Measurements from ENCODE around the gene XYLB.

DNA sequence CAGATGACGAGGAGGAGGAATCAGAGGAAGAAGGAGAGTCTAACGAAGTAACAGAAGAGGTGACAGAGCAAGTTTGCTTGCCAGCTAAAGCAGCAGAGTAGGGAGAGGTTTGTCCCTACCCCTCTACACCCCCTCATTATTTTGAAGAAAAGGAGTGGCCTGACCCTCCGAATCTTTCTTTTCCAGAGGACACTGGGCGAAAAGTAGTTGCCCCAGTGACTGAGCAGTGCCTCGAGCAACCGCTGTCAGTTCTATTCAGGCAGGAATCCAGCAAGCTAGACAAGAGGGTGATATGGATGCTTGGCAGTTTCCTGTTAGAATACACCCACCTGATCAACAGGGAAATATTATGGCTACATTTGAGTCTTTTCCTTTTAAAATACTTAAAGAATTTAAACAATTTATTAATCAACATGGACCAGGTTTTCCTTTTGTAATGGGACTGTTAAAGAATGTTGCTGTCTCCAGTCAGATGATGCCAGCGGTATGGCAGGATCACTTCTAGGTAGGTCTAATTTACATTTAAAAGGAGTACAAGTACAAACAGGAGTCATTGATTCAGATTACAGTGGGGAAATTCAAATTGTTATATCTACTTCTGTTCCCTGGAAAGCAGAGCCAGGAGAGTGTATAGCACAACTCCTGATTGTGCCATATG lies 75.2 kb downstream of the XYLB start:
- TF ChIP-seq SIN3A (IDR thresholded peaks at IDR 0.05; ENCODE audit: borderline replicate concordance, insufficient read depth, low read depth, low read length): no peak
- TF ChIP-seq, protein P1, sequence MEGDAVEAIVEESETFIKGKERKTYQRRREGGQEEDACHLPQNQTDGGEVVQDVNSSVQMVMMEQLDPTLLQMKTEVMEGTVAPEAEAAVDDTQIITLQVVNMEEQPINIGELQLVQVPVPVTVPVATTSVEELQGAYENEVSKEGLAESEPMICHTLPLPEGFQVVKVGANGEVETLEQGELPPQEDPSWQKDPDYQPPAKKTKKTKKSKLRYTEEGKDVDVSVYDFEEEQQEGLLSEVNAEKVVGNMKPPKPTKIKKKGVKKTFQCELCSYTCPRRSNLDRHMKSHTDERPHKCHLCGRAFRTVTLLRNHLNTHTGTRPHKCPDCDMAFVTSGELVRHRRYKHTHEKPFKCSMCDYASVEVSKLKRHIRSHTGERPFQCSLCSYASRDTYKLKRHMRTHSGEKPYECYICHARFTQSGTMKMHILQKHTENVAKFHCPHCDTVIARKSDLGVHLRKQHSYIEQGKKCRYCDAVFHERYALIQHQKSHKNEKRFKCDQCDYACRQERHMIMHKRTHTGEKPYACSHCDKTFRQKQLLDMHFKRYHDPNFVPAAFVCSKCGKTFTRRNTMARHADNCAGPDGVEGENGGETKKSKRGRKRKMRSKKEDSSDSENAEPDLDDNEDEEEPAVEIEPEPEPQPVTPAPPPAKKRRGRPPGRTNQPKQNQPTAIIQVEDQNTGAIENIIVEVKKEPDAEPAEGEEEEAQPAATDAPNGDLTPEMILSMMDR (IDR thresholded peaks at IDR 0.05): no peak
- TF ChIP-seq, protein P2, sequence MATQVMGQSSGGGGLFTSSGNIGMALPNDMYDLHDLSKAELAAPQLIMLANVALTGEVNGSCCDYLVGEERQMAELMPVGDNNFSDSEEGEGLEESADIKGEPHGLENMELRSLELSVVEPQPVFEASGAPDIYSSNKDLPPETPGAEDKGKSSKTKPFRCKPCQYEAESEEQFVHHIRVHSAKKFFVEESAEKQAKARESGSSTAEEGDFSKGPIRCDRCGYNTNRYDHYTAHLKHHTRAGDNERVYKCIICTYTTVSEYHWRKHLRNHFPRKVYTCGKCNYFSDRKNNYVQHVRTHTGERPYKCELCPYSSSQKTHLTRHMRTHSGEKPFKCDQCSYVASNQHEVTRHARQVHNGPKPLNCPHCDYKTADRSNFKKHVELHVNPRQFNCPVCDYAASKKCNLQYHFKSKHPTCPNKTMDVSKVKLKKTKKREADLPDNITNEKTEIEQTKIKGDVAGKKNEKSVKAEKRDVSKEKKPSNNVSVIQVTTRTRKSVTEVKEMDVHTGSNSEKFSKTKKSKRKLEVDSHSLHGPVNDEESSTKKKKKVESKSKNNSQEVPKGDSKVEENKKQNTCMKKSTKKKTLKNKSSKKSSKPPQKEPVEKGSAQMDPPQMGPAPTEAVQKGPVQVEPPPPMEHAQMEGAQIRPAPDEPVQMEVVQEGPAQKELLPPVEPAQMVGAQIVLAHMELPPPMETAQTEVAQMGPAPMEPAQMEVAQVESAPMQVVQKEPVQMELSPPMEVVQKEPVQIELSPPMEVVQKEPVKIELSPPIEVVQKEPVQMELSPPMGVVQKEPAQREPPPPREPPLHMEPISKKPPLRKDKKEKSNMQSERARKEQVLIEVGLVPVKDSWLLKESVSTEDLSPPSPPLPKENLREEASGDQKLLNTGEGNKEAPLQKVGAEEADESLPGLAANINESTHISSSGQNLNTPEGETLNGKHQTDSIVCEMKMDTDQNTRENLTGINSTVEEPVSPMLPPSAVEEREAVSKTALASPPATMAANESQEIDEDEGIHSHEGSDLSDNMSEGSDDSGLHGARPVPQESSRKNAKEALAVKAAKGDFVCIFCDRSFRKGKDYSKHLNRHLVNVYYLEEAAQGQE (IDR thresholded peaks at IDR 0.05; ENCODE audit: insufficient read depth in 1 of 2, low read depth in 2 of 2, low read length in 1 of 2): no peak

Measured in Panc1 (cell line).